Hair follicular keratinocyte (primary cell): Measurements from ENCODE around the gene LIN7C. TPM values are rescaled to one million over a fixed set of nuclear protein-coding genes. Genes with fewer than 3 reads are reported as not detected.

Experiments
- total RNA-seq: library from RNA; depleted of rRNA; stranded (reverse); fragments of >200 nt; gene quantifications from 2 replicates; pipeline ENCODE4 v1.2.3, GENCODE V29; 2015

The LIN7C gene, protein sequence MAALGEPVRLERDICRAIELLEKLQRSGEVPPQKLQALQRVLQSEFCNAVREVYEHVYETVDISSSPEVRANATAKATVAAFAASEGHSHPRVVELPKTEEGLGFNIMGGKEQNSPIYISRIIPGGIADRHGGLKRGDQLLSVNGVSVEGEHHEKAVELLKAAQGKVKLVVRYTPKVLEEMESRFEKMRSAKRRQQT
- total RNA-seq: 31.8 and 33.1 TPM in 2 replicates

DNA sequence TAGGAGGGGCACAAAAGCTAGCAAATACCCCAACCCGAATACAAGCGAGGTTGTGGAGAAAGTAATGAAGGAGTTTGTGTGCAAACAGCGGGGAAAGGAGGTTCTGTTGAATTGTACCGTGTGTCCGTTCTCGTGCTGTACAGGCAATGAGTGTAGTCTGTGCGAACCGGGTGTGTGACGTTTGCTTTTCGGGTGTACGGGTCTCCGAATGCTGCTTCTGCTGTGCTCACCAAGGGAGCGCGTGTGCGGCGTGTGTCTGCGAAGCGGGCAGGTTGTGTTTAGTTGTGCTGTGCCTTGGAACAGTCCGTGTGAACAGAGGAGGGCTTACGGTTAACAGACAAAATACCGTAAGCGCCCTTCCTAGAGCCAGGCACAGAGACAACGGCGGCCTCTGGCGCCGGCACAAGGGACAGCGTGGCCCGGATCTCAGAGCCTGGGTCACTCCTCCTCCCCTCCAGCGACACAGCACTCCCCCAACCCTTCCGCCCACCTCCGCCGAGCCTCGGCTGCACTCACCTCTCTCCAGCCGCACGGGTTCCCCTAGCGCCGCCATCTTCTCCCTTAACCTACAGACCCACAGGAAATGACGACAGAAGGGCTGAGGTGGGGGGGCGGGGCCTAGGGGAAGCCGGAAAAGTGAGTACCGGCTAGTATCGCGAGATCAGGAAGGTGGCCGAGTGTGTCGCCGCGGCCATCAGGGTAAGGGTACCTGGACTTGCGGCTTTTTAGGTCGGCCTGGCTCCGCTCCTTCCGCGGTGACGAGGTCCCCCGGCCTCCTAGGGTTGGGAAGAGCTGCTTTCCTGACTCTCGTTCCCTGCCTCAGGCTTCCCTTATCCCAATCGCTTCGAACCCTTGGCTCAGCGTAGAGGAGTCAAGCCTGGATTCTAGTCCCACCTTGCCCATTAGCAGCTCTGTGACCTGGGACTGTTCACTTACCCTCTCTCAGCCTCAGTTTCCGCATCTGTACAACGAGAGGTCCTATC is at the start of gene LIN7C:
Gene LIN7C, minus strand, starts transcription at position 570 of the 983 bp plus-strand sequence. Its CDS starts 17 bp downstream, at position 553.

GRCh38 chr11:27472398-27473016 is 34.1 kb downstream of the LIN7C start, which contains the start of gene LGR4:
LGR4 (minus strand) TSS chr11:27472790; CDS start chr11:27472302, 488 bp downstream.

Other genes starting within 250 kb of the LIN7C start
- gene CCDC34, start 143.6 kb downstream of the LIN7C start, total RNA-seq: 1.2 and 5.2 TPM in 2 replicates
- gene LGR4, start 34.0 kb downstream of the LIN7C start, total RNA-seq: 30.8 and 35.0 TPM in 2 replicates
- under 0.01 and 0.08 TPM in 2 replicates for gene BDNF, start 193.7 kb upstream of the LIN7C start, total RNA-seq